Measurements from ENCODE around the gene PARP12. TPM values are rescaled to one million over a fixed set of nuclear protein-coding genes. Genes with fewer than 3 reads are reported as not detected.
A peak's percentile ranks its signal among the peaks of the same experiment; 100 is the strongest.
"Not testable (repeated sequence)": the region's sequence is repeated elsewhere in the genome, so short reads cannot be mapped to it uniquely, and the experiment has no call there.

The PARP12 gene, protein sequence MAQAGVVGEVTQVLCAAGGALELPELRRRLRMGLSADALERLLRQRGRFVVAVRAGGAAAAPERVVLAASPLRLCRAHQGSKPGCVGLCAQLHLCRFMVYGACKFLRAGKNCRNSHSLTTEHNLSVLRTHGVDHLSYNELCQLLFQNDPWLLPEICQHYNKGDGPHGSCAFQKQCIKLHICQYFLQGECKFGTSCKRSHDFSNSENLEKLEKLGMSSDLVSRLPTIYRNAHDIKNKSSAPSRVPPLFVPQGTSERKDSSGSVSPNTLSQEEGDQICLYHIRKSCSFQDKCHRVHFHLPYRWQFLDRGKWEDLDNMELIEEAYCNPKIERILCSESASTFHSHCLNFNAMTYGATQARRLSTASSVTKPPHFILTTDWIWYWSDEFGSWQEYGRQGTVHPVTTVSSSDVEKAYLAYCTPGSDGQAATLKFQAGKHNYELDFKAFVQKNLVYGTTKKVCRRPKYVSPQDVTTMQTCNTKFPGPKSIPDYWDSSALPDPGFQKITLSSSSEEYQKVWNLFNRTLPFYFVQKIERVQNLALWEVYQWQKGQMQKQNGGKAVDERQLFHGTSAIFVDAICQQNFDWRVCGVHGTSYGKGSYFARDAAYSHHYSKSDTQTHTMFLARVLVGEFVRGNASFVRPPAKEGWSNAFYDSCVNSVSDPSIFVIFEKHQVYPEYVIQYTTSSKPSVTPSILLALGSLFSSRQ
- 10 to 100 TPM; 22.5 to 89.5 (median 50.7) TPM for total RNA-seq

DNA sequence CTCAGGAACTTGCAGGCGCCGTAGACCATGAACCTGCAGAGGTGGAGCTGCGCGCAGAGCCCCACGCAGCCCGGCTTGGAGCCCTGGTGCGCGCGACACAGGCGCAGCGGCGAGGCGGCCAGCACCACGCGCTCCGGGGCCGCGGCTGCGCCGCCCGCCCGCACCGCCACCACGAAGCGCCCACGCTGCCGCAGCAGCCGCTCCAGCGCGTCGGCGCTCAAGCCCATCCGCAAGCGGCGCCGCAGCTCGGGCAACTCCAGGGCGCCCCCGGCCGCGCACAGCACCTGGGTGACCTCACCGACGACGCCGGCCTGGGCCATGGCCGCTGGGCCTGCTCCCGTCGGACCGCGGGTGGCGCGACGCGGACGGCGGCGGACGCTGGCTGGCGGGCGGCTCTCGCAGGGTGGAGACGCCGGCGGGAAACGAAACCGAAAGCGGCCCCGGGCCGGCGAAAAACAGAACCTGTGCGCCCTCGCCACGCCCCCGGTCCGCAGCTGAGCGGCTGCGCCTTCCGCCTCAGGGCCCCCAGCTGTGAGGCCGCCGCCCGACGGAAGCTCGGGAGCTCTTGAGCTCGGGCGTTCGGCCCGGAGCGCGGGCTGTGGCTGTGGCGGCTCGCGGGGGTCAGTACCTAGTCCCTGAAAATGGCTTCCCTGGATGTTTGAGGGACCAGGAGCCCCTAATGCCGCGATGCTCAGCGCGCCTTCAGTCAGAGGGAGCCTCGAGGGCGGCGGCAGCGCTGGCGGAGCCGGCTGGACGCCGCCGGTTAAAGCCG, at the start of gene PARP12:
PARP12 (minus strand) TSS at position 424 of the 772 bp plus-strand sequence; CDS start at position 320, 104 bp downstream.
- H3K27ac ChIP-seq, result peak within 1 kb of the TSS; percentile 94 to 97
- intact Hi-C loops (cut with DNase I; ENCODE audit: low total_unique reads), result no loop called here
- H3K27me3 ChIP-seq, result no peaks in the 10 kb centered on the region
- peaks cover 0 to 10% of the 10 kb centered on the region in 2 donors for H3K9me3 ChIP-seq
- H3K4me3 ChIP-seq, result peak within 1 kb of the TSS; percentile 65 to 81
- H3K4me1 ChIP-seq, result peaks cover 0 to 6% of the 10 kb centered on the region in 2 donors
- peak; percentile 83 to 89 for DNase-seq
- H3K36me3 ChIP-seq, result no peaks in the 10 kb centered on the region
- TF ChIP-seq POLR2A (IDR thresholded peaks at IDR 0.05), result peak in 1 of 2 donors; percentile 47
- TF ChIP-seq, protein P1, sequence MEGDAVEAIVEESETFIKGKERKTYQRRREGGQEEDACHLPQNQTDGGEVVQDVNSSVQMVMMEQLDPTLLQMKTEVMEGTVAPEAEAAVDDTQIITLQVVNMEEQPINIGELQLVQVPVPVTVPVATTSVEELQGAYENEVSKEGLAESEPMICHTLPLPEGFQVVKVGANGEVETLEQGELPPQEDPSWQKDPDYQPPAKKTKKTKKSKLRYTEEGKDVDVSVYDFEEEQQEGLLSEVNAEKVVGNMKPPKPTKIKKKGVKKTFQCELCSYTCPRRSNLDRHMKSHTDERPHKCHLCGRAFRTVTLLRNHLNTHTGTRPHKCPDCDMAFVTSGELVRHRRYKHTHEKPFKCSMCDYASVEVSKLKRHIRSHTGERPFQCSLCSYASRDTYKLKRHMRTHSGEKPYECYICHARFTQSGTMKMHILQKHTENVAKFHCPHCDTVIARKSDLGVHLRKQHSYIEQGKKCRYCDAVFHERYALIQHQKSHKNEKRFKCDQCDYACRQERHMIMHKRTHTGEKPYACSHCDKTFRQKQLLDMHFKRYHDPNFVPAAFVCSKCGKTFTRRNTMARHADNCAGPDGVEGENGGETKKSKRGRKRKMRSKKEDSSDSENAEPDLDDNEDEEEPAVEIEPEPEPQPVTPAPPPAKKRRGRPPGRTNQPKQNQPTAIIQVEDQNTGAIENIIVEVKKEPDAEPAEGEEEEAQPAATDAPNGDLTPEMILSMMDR (IDR thresholded peaks at IDR 0.05), result peak in 1 of 4 experiments; percentile 3

GRCh38 chr7:140108777-140109176, 46.0 kb upstream of the PARP12 start:
- H3K27ac ChIP-seq, H3K36me3 ChIP-seq, H3K4me3 ChIP-seq: not testable (repeated sequence)

GRCh38 chr7:140096459-140096858, 33.7 kb upstream of the PARP12 start:
- Histone ChIP-seq H3K4me1 (no peaks in the 10 kb centered on the region), H3K4me3 (no peak overlapping the region), H3K27me3 (no peaks in the 10 kb centered on the region), H3K27ac (no peak overlapping the region), H3K36me3 (no peaks in the 10 kb centered on the region), H3K9me3 (no peaks in the 10 kb centered on the region)
- TF ChIP-seq, protein P1 (IDR thresholded peaks at IDR 0.05), result no peak
- TF ChIP-seq POLR2A (IDR thresholded peaks at IDR 0.05), result no peak
- intact Hi-C loops (cut with DNase I; ENCODE audit: low total_unique reads), result no loop called here
- no peak for DNase-seq

More at GRCh38 chr7:140108777-140109176, 46.0 kb upstream of the PARP12 start:
- H3K27me3 ChIP-seq; H3K9me3 ChIP-seq; H3K4me1 ChIP-seq; DNase-seq; intact Hi-C loops (cut with DNase I; ENCODE audit: low total_unique reads): not testable (repeated sequence)

DNA sequence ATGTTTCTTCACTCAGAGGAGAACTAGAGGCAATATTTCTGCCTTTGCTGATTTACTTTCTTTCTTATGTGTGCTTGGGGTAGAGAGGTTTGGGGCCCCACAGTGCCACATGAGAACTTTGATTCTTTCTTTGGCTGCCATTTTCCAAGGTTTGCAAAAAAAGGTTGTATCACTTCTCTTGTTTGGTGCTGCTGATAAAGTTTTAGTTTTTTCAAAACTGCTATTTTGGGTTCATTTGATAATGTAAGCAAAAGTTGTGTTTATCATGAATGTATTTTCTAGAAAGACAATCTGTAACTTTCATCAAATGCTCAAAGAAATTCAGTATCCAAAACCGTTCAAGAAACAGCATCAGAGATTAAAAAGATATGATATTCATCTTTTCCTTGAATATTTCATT, 30.6 kb upstream of the PARP12 start:
- intact Hi-C loops (cut with DNase I; ENCODE audit: low total_unique reads), result no loop called here
- no peak for TF ChIP-seq POLR2A (IDR thresholded peaks at IDR 0.05)
- TF ChIP-seq, protein P1 (IDR thresholded peaks at IDR 0.05), result no peak
- no peak overlapping the region for H3K4me3 ChIP-seq
- H3K9me3 ChIP-seq, result no peaks in the 10 kb centered on the region
- no peak for DNase-seq
- H3K4me1 ChIP-seq, result no peaks in the 10 kb centered on the region
- no peak overlapping the region for H3K27ac ChIP-seq
- H3K36me3 ChIP-seq, result no peaks in the 10 kb centered on the region
- no peaks in the 10 kb centered on the region for H3K27me3 ChIP-seq

DNA sequence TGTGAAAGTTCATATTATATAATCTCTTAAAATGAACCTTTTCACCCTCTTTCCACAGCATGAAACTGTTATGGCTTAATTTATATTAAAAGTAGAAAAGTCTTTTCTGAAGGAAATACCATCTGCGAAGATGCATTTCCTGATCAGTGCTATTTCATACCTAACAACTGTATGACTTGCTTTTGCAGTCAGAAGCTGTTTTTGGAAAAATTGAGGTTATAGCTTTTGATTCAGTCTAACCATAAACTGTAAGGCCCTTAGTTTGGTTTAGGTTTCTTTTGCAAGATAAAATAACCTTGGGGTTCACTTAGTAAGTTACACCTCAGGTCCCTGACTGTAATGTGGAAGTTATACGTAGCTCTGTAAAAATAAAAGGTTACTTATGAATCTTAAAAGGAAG, 22.7 kb upstream of the PARP12 start:
- intact Hi-C loops (cut with DNase I; ENCODE audit: low total_unique reads), result no loop called here
- DNase-seq, result no peak
- no peak overlapping the region for H3K4me3 ChIP-seq

More for the DNA sequence above, 22.7 kb upstream of the PARP12 start:
- no peaks in the 10 kb centered on the region for H3K27me3 ChIP-seq
- H3K4me1 ChIP-seq, result no peaks in the 10 kb centered on the region
- no peaks in the 10 kb centered on the region for H3K36me3 ChIP-seq
- no peak overlapping the region for H3K27ac ChIP-seq
- TF ChIP-seq, protein P1 (IDR thresholded peaks at IDR 0.05), result no peak
- TF ChIP-seq POLR2A (IDR thresholded peaks at IDR 0.05), result no peak
- H3K9me3 ChIP-seq, result no peaks in the 10 kb centered on the region

Measured in uterus (tissue), 4 donors.